GM06990 (cell line): ENCODE measurements around the gene BCL2L11.
"Not testable (repeated sequence)": the region's sequence is repeated elsewhere in the genome, so short reads cannot be mapped to it uniquely, and the experiment has no call there.

Source experiments
- DNase-seq: peaks from one replicate; pipeline ENCODE4 v3.0.0-alpha.2; 2011; ENCODE audit not compliant: insufficient read length; ENCODE audit errors: extremely low read depth
- H3K27me3 ChIP-seq: replicated peaks from 2 replicates; pipeline ENCODE4 v1.6.0; 2011; ENCODE audit warnings: low read length; ENCODE audit not compliant: control insufficient read depth, insufficient read depth
- H3K36me3 ChIP-seq: 2 replicates; pipeline ENCODE4 v1.5.1; 2011; ENCODE audit warnings: low read length; ENCODE audit not compliant: control insufficient read depth, insufficient read depth
- H3K4me3 ChIP-seq: replicated peaks from 2 replicates; pipeline ENCODE4 v1.5.1; 2011; ENCODE audit warnings: low read depth, mild to moderate bottlenecking, control low read depth, low read length
- TF ChIP-seq, protein P1 (sequence below): IDR thresholded peaks from 2 replicates; pipeline ENCODE4 v1.5.1; 2011; ENCODE audit warnings: low read length, control low read depth, mild to moderate bottlenecking, inconsistent platforms; ENCODE audit not compliant: insufficient read depth, poor library complexity, severe bottlenecking

Gene BCL2L11, protein sequence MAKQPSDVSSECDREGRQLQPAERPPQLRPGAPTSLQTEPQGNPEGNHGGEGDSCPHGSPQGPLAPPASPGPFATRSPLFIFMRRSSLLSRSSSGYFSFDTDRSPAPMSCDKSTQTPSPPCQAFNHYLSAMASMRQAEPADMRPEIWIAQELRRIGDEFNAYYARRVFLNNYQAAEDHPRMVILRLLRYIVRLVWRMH

DNA sequence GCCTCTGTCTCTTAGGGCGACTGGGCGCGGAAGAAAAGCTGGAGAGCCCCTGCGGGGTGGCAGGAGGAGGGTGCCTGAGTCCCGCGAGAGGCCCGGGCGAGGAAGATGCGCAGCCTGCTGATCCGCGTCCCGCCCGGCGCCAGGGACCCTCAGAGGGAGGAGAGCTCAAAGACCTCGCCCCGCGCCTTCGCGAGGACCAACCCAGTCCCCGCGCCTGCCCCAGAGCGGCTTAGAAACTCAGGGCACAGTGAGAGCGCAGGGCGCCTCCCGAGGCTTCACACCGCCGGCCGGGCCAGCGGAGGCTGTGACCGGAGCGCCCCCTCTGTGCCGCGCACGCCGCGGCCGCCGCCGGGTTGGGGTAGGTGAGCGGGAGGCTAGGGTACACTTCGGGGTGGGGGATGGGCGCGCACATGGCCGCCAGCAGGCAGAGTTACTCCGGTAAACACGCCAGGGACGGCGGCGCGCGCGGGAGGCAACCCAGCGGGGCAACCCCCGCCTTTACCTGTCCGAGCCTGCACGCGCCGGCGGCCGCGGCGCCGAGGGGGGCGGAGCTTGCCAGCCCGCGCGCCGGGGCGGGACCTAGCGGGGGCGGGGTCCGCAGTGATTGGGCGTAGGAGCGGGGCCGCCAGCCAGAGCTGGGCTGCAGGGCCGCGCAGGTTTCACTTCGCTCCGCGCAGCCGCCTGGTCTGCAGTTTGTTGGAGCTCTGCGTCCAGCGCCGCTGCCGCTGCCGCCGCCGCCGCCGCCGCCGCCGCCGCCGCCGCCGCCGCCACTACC is at the start of gene BCL2L11:
BCL2L11 (plus strand) TSS at position 662 of the 775 bp plus-strand sequence. CDS start 2,832 bp downstream, outside the sequence.
- Histone ChIP-seq H3K27me3 (peaks cover 3% of the 10 kb centered on the region), H3K36me3 (0 out of 2 replicates have a peak, but pooled peaks cover 1% of the 10 kb centered on the region), H3K4me3 (peak within 1 kb of the TSS; percentile 76)
- TF ChIP-seq, protein P1, sequence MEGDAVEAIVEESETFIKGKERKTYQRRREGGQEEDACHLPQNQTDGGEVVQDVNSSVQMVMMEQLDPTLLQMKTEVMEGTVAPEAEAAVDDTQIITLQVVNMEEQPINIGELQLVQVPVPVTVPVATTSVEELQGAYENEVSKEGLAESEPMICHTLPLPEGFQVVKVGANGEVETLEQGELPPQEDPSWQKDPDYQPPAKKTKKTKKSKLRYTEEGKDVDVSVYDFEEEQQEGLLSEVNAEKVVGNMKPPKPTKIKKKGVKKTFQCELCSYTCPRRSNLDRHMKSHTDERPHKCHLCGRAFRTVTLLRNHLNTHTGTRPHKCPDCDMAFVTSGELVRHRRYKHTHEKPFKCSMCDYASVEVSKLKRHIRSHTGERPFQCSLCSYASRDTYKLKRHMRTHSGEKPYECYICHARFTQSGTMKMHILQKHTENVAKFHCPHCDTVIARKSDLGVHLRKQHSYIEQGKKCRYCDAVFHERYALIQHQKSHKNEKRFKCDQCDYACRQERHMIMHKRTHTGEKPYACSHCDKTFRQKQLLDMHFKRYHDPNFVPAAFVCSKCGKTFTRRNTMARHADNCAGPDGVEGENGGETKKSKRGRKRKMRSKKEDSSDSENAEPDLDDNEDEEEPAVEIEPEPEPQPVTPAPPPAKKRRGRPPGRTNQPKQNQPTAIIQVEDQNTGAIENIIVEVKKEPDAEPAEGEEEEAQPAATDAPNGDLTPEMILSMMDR = peak; percentile 13
- DNase-seq = peak; percentile 92

DNA sequence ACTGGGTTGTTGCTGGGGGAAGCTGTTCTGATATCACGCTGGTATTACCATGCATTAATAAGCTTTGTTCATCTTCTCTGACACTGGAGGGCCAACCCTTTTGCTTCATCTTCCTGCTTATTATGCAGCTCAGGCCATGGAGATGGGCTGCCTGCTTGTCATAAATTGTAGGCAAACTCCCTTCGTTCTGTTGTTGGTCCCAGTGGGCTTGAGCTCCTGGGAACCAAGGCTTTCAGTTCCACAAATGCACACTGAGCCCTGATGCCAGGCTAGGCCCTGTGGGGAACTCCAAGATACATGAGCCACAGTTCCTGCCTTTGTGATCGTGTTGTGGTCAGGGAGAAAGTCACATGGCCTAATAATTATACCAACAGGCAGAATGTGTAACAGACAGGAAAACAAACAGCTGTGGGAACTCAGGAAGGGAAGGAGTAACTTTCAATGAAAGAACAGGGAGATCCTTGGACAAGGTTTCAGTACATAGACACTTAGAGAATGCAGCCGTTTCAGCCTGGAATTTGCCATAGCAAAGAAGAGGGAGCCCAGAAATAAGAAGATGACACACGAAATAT is 49.0 kb upstream of the BCL2L11 start:
- H3K36me3 ChIP-seq = no peaks in the 10 kb centered on the region
- no peaks in the 10 kb centered on the region for H3K27me3 ChIP-seq
- no peak for DNase-seq
- TF ChIP-seq, protein P1 = no peak
- H3K4me3 ChIP-seq = no peak overlapping the region

DNA sequence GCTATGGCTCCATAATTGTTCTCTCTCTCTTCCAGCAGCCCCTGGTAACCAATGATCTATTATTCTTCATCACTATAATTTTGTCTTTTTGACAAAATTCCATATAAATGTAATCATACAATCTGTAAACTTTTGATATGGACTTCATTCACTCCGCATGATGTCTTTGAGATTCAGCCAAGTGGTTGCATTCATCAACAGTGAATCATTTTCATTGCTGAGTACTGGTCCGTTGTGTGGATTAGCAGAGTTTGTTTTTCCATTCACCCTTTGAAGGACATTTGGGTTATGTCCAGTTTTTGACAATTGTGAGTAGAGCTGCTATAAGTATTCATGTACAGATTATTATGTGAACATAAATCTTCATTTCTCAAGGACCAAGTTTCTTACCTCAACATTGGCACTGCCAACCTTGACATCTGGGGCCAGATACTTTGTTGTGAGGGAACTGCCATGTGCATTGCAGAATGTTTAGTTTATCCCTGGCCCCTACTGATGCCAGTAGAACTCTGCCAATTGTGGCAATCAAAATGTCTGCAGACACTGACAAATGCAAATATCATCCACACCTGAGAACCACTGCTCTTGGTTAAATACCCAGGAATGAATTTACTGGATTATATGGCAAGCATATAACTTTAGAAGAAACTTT is 48.4 kb upstream of the BCL2L11 start:
- Histone ChIP-seq H3K4me3 (no peak overlapping the region), H3K36me3 (no peaks in the 10 kb centered on the region), H3K27me3 (no peaks in the 10 kb centered on the region)
- TF ChIP-seq, protein P1 = no peak
- no peak for DNase-seq

DNA sequence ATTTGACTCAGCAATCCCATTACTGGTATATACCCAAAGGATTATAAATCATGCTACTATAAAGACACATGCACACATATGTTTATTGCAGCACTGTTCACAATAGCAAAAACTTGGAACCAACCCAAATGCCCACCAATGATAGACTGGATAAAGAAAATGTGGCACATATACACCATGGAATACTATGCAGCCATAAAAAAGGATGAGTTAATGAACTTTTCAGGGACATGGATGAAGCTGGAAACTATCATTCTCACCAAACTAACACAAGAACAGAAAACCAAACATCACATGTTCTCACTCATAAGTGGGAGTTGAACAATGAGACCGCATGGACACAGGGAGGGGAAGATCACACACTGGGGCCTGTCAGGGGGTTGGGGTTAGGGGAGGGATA is 38.1 kb upstream of the BCL2L11 start:
- not testable (repeated sequence) for H3K36me3 ChIP-seq, DNase-seq, H3K27me3 ChIP-seq, H3K4me3 ChIP-seq

DNA sequence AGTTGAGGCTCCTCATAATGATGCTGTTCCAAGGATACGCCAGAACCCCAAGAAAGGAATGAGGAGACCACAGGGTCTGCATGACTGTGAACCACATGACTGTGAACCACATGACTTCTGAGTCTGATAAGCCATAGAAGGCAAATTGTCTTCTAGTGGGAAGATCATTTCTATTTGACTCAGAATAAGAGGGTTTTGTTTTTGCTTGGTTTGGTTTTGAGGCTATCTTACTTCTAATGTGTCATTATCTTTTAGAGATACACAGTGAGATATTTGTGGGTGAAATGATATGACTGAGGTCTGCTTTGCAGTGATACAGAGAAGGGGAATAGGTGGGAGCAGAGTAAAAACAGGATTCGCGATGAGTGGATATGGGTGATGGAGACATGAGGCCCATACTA is 28.9 kb upstream of the BCL2L11 start:
- no peak overlapping the region for H3K4me3 ChIP-seq
- DNase-seq = no peak
- H3K27me3 ChIP-seq = peaks cover 6% of the 10 kb centered on the region; the same call in 1 of the 2 replicates
- TF ChIP-seq, protein P1 = no peak
- H3K36me3 ChIP-seq = no peaks in the 10 kb centered on the region

DNA sequence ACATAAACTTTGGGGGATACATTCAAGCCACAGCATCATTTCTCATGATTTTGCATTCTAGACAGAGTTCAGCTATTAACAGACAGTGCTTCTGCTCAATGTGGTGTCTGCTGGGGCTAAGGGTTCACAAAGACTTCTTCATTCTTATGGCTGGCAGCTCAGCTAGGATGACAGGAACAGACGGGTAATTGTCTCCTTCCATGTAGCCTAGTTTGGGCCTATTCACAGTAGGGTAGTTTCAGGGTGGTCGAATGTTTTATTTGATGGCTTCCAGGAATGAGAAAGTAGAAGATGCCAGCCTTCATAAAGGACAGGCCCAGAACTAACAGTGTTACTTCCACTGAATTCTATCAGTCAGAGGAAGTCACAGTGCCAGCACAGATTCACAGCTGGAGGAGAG is 26.0 kb upstream of the BCL2L11 start:
- Histone ChIP-seq H3K27me3 (peaks cover 6% of the 10 kb centered on the region; the same call in 1 of the 2 replicates), H3K36me3 (no peaks in the 10 kb centered on the region), H3K4me3 (no peak overlapping the region)
- no peak for DNase-seq
- TF ChIP-seq, protein P1 = no peak
